ENCODE data around the gene ACSF2.
"Not testable (repeated sequence)": the region's sequence is repeated elsewhere in the genome, so short reads cannot be mapped to it uniquely, and the experiment has no call there.

The ACSF2 gene, protein sequence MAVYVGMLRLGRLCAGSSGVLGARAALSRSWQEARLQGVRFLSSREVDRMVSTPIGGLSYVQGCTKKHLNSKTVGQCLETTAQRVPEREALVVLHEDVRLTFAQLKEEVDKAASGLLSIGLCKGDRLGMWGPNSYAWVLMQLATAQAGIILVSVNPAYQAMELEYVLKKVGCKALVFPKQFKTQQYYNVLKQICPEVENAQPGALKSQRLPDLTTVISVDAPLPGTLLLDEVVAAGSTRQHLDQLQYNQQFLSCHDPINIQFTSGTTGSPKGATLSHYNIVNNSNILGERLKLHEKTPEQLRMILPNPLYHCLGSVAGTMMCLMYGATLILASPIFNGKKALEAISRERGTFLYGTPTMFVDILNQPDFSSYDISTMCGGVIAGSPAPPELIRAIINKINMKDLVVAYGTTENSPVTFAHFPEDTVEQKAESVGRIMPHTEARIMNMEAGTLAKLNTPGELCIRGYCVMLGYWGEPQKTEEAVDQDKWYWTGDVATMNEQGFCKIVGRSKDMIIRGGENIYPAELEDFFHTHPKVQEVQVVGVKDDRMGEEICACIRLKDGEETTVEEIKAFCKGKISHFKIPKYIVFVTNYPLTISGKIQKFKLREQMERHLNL

DNA sequence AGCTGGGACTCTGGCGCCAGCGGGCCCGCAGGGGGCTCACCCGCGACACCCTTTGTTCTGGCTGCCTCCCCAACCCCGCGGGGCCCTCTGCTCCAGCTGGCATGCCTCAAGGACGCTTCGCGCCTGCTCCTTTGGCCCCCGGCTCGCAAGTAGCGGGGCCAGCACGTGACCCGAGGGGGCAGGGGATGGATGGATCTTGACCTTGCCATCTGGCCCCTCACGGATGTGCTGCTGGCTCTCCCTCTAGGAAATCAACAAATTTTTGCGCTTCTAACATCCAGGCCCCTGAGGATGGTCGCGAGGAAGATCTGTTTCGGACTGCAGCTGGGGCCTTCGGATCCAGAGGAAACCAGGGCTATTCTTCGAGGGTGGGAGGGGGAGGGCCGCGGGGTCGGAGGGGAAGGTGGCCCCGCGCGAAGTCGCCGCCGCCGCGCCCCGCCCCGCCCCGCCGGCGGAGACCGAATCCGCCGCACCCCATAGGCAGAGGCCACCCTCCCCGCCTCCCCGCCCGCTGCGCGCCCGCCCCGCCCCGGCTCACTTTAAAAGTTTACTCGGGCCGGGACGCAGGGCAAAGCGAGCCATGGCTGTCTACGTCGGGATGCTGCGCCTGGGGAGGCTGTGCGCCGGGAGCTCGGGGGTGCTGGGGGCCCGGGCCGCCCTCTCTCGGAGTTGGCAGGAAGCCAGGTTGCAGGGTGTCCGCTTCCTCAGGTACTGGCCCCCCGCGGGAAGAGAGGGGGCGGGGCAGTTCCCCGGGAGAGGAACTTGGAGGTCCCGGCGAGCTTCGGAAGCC is at the start of gene ACSF2:
ACSF2 (plus strand) TSS at position 537 of the 790 bp plus-strand sequence; CDS start at position 581, 44 bp downstream.
- DNase-seq = peak; percentile 57 to 88 (median 79)

DNA sequence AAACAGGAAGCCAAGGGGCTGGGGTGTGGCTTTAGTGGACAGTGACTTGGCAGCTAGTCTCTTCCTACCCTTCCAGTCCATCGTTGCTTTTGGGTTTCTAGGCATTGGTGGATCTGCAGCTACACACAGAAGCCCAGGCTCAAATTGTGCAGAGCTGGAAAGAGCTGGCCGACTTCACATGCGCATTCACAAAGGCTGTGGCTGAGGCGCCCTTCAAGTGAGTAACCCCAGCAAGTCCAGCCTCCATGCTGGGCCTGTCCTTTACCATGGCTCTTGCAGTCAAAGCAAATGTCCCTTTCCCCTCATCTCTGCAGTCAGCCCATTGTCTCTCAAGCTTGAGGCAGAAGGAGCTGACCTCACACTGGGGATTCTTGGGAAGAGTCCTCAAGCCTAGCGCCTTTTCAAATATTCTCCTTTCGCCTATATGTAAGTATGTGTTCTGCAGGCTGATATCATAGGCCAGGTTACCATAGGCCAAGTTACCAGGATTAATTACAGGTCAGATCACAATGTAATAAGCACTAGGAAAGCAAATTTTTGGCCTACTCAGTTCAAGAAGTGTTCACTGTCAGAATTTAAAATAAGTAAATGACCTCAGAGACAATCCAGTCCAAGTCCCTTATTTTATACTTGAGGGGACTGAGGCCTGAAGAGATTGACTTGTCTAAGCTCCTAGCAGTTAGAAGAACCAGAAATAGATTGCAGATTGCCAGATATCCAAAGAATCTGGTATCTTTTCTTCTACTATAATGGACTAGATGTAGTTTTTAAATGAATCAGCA is 46.5 kb upstream of the ACSF2 start:
- no peak for DNase-seq

DNA sequence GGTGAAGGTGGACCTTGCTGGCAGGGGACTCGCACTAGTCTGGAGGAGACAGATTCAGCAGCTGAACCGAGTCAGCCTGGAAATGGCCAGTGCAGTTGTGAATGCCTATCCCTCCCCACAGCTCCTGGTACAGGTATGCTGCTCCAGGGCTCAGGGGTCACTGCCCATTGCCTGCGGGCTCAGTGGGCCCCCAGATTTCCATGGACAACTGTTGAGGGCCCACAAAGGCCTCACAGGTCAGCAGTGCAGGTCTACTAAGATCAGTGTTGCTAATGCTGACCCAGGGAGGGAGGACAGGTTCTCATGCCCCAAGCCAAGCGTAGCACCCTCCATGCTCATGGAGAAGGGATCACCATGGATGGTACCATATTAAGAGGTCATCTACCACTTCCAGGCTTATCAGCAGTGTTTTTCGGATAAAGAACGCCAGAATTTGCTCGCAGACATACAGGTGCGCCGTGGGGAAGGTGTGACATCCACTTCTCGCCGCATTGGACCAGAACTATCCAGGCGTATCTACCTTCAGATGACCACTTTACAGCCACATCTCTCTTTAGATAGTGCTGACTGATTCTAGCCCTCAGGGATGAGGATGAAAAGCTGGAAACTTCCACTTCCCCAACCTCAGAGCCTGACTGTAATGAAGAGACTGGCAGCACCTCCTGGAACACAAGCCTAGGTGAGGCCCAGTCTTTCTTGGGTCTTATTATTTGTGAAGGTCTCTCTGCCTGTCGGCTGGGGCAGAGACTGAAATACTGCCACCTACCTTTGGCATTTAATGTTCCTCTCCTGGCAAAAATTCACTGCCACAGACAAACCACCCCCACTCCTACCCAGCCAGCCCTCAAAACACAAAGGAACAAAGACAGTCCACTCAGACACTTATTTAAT is 45.4 kb upstream of the ACSF2 start:
- no peak for DNase-seq

DNA sequence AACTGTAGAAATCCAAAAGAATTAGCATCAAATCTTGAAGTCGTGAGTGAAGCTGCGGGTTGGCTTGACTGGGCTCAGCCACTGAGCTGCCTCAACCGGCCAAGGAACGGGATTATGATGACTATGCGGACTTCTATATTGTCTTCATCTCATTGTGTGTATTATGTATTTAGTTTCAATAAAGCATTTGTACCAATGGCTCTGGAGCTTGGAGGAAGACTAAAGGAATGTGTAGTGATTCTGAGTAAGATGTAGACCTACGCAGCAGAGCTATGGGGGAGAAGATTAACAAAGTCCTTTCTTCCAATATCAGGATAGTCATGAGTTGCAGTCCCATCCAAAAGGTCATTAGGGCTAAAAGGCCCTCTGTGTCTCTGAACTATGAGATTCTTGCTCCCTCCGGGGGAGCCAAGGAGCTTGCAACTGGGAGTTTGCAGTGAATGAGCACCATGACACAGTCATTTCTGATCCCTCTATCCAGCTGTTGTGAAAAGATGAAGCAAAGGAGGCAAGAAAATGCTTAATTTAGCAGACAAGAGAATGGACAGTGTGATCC is 44.7 kb upstream of the ACSF2 start:
- no peak for DNase-seq

DNA sequence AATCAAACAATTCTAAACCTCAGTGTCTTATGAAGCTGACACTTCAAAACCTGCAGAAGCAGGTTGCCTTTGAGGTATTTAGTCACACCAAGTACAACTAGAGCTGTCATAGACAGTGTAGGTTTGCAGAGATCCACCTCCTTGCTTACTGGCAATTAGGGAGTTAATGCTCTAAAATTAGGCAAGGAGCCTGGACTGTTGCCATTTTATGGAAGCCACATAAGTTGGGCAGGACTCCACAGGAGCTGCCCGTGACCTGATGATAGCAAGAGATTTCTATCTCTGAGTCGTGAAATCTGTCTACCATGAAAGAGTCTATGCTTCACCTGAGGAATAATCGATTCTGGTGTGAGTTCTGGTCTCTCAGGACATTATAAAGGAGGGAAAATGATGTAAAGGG is 44.1 kb upstream of the ACSF2 start:
- DNase-seq = no peak

DNA sequence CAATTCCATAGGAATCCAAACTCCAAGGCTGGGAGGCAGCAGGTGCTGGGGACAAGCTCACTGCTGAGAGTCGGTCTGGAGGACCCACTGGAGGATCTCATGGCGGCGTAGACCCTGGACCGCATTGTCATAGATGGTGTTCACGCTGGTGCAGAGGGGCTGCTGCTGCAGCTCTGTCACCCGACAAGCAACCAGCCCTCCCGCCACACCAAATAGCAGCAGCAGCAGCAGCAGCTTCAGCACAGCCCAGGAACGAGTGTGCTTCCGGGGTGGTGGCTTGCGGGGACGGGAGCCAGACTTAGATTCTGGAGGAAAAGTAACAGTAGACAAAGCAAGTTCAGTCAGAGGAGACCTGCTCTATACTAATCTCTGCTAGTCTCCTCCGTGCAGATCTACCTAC is 43.1 kb upstream of the ACSF2 start:
- no peak for DNase-seq

DNA sequence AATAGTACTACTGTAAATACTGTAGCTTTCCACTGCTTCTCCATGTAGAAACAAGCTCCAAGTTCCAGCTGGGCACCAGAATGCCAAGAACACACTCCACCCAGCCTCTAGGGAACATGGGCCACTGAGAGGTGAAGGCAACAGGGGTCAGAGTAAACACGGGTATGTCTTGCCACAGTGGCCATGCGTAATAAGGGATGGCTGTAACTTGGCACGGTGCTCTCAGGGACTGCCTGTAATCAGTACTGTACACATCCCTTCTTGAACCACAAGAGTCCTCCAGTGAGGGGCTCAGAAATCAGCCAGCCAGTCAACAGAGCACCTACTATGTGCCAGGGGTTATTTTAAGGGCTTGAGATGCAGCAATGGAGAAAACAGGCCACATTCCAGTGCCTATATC is 39.5 kb upstream of the ACSF2 start:
- no peak for DNase-seq

DNA sequence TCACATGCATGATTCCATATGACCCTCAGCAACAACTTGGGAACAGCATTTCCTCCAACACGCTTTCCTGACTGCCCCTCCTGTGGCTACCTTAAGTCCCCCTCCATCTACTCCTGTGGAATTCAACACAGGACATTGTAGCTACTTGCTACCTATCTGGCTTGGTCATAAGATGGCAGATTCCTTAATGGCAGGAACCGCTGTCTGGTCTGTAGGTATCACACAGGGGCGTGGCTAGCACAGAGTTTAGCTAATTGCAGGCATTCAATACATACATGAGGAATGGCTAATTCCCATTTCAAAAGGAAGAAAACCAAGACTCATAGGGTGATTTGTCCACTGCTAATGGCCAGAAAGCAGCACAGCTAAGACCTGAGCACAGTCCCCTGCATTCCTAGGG is 37.3 kb upstream of the ACSF2 start:
- no peak for DNase-seq

DNA sequence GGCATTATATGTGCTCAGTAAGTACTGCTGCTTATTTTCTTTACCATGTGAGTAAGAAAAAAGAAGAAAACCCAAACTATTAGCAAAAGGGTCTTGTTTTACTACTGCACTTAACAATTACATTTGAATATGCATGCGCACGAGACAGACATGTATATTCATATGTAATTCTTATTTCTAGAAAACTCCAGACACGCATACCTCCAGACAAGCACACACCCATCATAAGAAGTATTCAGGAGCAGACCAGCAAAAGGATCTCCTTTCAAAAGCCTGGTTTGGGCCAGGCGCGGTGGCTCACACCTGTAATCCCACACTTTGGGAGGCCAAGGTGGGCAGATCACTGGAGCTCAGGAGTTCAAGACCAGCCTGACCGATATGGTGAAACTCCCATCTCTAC is 36.5 kb upstream of the ACSF2 start:
- DNase-seq = no peak

DNA sequence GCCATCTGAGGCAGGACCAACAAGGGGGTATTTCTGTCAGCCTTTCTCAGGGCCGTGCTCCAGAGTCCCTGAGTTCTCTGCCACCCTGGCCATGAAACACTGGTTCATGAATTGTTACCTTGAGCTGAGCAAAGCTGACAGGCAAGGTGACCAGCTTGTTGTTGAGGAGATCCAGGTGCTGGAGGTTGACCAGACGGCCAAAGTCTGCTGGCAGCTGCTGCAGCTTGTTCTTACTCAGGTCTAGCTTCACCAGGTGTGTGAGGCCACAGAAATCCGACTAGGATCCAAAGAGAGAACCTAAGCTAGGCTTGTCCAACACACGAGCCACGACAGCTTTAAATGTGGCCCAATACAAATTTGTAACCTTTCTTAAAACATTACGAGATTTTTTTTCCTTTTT is 33.4 kb upstream of the ACSF2 start:
- DNase-seq = no peak

DNA sequence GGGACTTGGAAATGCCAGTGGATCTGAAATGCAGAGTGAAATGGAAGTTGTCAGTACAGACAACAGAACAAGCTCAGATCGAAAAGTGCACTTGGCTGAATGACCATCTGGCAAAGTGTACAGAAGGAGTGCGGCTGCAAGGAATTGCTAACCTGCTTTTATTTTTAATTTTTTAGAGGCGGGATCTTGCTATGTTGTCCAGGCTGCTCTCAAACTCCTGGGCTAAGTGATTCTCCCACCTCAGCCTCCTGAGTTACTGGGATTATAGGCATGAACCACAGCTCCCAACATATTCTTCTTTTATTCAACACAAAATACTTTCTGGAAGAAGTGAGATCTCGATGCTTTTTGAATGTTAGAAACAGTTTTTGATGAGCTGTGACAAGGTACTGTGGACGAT is 32.3 kb upstream of the ACSF2 start:
- DNase-seq = no peak

DNA sequence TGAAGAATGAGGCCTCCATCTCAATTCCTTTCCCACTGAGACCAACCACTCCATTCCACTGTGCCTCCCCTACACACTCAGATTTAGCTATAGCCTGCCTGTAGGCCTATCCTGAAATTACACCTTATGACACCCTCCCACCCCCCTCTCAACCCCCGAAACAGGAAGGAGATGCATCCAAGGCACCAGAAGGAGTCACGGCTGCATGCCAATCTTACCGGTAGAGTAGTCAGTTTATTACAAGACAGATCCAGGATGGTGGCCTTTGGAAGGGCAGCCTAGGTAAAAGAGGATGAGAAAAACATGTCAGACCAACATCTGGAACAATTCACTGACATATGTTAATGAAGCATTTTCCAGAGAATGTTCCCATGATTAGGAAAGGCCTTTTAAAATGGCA is 31.3 kb upstream of the ACSF2 start:
- peak in 2 of 3 donors; percentile 22 to 28 for DNase-seq

DNA sequence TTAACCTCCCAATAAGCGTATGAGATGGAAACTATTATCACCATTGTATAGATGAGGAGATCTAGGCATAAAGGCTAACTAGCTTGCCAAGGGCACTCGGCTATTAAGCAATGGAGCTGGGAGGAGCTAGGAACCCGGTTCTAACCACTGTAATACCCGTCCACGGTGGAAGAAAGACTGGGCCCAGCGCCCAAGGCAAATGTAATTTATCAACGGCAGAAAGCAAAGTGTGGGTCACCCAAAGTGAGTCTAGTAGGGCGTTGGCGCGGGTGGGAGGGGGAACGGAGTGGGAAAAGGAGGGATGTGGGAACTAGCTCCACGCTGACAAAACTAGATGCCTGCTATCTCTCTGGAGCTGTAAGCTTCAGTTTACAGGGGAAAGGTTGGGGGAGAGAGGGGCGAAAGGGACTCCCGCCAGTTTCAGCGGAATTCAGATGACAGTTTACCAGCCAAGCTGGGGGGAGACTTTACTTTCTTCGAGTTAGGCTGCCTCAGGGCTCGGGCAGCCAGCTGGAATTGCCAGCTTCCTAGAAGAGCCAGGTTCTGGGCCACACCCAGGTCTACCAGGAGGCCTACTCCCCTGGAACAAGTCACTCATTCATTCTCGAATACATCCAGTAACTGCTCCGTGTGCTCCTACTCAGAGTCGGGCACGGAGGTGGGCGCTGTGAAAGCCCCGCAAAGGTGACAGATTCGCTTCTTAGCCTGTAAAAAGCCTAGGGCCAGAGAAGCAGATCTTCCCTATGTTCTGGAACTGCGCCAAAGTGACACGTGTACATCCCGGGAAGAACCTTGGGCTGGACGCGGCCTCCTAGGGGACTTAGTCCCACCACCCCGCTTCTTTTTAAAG is 29.5 kb upstream of the ACSF2 start:
- DNase-seq = peak; percentile 67 to 73 (median 71)

DNA sequence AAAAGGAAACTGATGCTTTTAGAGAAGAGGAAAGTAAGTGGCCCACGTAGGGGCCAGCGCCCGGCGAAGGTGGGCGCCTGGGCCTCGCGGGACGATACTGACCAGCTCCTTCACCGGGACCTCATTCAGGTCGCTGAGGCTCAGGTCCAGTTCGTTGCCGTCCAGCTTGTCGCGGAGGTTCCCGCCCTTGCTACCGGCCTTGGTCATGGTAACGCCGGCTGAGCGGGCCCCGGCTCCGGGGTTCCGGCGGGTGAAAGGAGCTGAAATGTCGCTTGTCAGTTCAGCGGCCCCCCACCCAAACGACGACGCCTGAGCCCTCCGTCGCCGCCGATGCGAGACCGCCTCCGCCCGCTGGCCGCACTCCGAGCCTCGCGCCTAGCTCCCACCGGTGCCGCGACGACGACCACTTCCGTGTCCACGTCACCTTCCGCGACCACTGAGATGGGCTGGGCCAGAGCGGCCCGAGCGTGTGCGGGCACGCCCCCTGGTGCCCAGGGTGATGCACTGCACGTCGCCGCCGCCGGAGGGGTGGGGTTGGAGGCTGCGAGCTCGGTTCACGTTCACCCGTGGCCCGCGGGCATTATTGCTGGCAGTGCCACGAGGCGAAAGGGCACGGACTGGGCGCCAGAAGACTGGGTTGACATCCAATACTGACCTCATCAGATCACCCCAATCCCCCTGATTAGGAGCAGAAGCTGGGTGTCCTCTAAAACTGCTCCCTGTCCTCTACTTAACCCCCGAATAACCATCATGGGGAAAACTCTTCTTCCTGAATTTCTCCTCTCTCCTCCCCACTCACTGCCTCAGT is 28.7 kb upstream of the ACSF2 start, which contains the start of gene LRRC59:
LRRC59 (minus strand) TSS at position 413 of the 808 bp plus-strand sequence; CDS start at position 207, 206 bp downstream.
- DNase-seq = peak; percentile 85 to 94 (median 92)

DNA sequence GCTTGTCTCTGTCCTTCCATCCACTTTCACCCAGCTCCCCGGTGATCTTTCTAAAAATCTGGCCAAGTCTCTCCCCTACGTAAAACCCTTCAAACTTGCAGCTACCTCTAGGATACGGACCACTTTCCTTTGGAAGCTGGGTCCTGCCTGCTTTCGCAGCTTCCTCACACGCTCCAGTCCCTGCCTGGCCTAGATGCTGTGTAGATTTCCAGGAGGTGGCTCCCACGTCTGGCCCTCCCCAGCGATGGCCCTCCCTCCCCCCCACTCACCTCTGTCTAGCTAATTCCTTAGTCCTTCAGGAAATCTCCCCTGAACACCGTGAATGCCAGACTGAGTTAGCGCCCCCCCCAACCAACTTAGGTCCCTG is 28.1 kb upstream of the ACSF2 start:
- no peak for DNase-seq

DNA sequence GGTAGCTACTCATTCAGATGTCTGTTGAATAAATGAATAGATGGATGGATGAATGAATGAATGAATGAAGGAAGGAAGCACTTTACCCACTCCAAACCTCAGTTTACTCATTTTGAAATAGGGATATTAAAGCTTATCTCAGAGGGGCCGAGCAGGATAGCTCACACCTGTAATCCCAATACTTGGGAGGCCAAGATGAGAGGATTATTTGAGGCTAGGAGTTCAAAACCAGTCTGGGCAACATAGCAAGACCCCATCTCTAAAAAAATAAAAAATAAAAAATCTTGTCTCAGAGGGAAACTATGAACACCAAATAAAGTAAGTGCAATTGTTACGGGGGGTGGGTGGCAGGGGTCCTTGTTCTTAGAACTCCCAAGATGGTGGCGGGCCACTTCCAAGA is 27.3 kb upstream of the ACSF2 start:
- DNase-seq = not testable (repeated sequence)

DNA sequence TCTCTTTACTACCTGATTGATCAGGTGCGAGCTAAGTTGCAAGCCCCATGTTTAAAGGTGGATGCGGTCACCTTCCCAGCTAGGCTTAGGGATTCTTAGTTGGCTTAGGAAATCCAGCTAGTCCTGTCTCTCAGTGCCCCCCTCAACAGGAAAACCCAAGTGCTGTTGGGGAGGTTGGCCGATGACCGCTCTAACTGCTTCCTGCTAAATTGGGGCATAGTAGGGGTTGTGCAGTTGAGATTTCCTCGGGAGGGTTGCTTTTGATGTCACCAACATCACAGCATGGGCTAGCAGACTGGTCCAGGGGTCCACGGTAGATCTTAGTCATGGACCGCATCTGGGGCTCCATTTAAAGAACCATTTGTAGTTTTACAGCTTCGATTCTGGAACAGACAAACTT is 26.4 kb upstream of the ACSF2 start:
- not testable (repeated sequence) for DNase-seq

DNA sequence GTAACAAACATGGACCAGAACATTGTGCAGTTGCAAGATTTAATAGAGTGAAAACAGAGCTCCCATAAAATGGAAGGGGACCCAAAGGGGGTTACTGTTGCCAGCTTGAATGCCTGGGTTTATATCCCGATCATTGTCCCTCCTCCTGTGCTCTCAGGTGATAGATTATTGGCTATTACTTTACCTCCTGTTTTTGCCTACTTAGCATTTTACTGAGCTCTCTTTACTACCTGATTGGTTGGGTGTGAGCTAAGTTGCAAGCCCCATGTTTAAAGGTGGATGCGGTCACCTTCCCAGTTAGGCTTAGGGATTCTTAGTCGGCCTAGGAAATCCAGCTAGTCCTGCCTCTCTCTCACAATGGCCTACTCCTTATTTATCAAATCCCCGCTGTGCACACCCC is 20.7 kb upstream of the ACSF2 start:
- DNase-seq = not testable (repeated sequence)

DNA sequence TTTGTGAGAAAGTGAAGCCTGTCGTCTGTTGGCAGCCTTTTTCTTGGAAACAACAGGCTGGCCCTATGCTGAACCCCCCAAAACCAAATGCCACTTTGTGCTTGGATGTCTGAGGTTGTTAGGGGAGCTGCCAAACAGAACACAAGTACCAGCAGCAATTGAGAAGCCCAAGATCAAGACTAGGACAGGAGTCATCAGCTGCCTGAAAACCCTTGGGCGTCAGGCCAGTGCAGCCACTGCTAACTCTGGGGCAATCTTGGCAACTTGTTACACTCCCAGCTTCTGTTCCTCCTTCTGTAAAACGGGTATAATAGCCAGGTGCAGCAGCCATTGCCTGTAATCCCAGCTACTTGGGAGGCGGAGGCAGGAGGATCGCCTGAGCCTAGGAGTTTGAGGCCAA is 19.4 kb upstream of the ACSF2 start:
- no peak for DNase-seq

DNA sequence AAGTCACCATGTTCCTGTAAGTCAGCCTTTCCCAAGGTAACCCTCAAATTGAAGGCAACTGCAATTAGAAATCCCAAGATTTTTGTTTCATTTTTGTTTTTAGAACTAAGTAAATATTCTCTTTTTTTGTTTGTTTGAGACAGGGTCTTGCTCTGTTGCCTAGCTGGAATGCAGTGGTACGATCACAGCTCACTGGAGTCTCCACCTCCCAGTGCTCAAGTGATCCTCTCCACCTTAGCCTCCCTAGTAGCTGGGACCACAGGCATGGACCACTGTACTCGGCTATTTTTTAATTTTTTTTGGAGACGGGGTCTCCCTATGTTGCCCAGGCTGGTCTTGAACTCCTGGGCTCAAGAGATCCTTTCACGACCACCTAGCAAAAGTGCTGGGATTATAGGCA is 18.1 kb upstream of the ACSF2 start:
- no peak for DNase-seq
